ENCODE results near the gene EFNB3. TPM values are rescaled to one million over a fixed set of nuclear protein-coding genes. Genes with fewer than 3 reads are reported as not detected.

Gene EFNB3
- total and polyA plus RNA-seq, 10 of the 15 experiments (the other 5 are each of a cell fraction or from before 2014, with no cell fraction given): 0.01 to 0.13 (median 0.04) TPM; not detected in 5

GRCh38 chr17:7686222-7687071 lies 18.6 kb upstream of the EFNB3 start (continued):
- no peak for TF ChIP-seq REST (IDR thresholded peaks at IDR 0.05; ENCODE audit: low read depth, low read length)
- peak; percentile 75; the same call in 1 of the 2 replicates for TF ChIP-seq STAT1 (conservative IDR thresholded peaks at IDR 0.05)
- TF ChIP-seq TBL1XR1 (IDR thresholded peaks at IDR 0.05; ENCODE audit: low read depth, low read length): no peak; the same call in 1 of the 2 replicates
- 0 out of 2 replicates have a peak, but pooled peaks have one; percentile 16 for TF ChIP-seq E2F4 (IDR thresholded peaks at IDR 0.05; ENCODE audit: low read depth, low read length)
- TF ChIP-seq KDM1A (IDR thresholded peaks at IDR 0.05; ENCODE audit: borderline replicate concordance): no peak
- TF ChIP-seq SREBF1 (IDR thresholded peaks at IDR 0.05; ENCODE audit: low read length): peak; percentile 100
- no peak for TF ChIP-seq MXI1 (IDR thresholded peaks at IDR 0.05; ENCODE audit: low read depth, low read length)
- no peak for TF ChIP-seq KAT2A (conservative IDR thresholded peaks at IDR 0.05; ENCODE audit: control insufficient read depth, low read depth, low read length)
- TF ChIP-seq FOXK2 (IDR thresholded peaks at IDR 0.05): peak; percentile 100
- TF ChIP-seq MYC (IDR thresholded peaks at IDR 0.05; ENCODE audit: insufficient read depth, insufficient read length, insufficient replicate concordance, low read length, severe bottlenecking): no peak
- peak; percentile 55; the same call in 1 of the 2 replicates for TF ChIP-seq ELK1 (IDR thresholded peaks at IDR 0.05; ENCODE audit: low read depth, low read length)
- TF ChIP-seq RB1 (IDR thresholded peaks at IDR 0.05; ENCODE audit: borderline replicate concordance): no peak; the same call in 1 of the 2 replicates
- TF ChIP-seq TCF3 (IDR thresholded peaks at IDR 0.05; ENCODE audit: borderline replicate concordance, insufficient read depth, low read depth, low read length): peak; percentile 55; the same call in 1 of the 2 replicates
- no peak for TF ChIP-seq RAD51 (IDR thresholded peaks at IDR 0.05)
- no peak for TF ChIP-seq HSF1 (IDR thresholded peaks at IDR 0.05; ENCODE audit: low read depth, low read length)
- TF ChIP-seq MLLT1 (IDR thresholded peaks at IDR 0.05): peak; percentile 70; the same call in 1 of the 2 replicates
- peak; percentile 95 for TF ChIP-seq ZNF207 (IDR thresholded peaks at IDR 0.05; ENCODE audit: borderline replicate concordance)
- no peak for TF ChIP-seq RAD21 (IDR thresholded peaks at IDR 0.05; ENCODE audit: insufficient read depth, low read depth, low read length)
- peak; percentile 96 for TF ChIP-seq TAF1 (IDR thresholded peaks at IDR 0.05; ENCODE audit: borderline replicate concordance, low read depth, low read length)
- TF ChIP-seq NFYA (IDR thresholded peaks at IDR 0.05; ENCODE audit: borderline replicate concordance, low read depth, low read length): no peak
